ENCODE data around the gene ANXA2.

DNA sequence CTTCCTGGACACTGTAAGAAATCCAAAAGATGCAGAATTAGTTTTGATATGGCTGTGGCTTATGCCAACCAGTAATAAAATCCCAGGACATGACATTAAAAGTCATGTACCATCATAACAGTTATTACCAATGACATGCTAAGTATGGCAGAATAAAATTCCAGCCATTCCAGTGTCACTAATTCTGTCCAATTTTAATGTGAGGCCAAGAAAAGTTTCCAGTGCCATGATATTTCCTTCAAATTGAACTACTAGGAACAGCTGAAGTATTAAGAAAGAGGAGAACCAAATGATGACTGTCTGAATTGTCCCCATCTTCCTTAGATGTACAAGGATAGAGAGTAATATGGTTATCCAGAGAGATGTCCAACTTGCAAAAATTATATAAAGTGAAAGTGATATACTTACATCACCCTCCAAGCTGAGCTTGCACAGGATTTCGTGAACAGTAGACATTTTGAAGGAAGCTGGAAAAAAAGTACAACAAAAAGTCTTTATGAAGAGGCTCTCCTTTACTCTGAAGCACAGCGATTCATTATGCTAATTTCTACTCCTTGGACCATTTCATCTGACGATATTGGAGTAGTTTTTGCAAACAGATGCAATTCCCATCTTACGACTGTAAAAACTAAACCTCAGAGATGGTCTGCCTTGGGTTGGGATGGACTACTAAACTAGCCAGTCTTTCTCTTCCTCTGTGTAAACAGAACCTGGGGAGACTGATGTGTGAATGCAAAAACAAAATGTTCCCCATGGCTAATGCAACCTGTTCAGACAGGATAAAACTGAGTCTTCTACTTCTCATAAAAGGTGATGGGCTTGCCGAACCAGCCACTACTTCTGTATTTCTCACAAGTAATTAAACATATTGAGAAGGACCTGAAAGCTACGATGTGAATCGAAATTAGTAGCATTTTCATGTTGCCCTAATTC lies 11.9 kb downstream of the ANXA2 start:
- TF ChIP-seq, protein P1, sequence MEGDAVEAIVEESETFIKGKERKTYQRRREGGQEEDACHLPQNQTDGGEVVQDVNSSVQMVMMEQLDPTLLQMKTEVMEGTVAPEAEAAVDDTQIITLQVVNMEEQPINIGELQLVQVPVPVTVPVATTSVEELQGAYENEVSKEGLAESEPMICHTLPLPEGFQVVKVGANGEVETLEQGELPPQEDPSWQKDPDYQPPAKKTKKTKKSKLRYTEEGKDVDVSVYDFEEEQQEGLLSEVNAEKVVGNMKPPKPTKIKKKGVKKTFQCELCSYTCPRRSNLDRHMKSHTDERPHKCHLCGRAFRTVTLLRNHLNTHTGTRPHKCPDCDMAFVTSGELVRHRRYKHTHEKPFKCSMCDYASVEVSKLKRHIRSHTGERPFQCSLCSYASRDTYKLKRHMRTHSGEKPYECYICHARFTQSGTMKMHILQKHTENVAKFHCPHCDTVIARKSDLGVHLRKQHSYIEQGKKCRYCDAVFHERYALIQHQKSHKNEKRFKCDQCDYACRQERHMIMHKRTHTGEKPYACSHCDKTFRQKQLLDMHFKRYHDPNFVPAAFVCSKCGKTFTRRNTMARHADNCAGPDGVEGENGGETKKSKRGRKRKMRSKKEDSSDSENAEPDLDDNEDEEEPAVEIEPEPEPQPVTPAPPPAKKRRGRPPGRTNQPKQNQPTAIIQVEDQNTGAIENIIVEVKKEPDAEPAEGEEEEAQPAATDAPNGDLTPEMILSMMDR (IDR thresholded peaks at IDR 0.05): no peak
- no peak for TF ChIP-seq POLR2A (IDR thresholded peaks at IDR 0.05)
